ENCODE data around the gene NIT1.
A peak's percentile ranks its signal among the peaks of the same experiment; 100 is the strongest.

The NIT1 gene

DNA sequence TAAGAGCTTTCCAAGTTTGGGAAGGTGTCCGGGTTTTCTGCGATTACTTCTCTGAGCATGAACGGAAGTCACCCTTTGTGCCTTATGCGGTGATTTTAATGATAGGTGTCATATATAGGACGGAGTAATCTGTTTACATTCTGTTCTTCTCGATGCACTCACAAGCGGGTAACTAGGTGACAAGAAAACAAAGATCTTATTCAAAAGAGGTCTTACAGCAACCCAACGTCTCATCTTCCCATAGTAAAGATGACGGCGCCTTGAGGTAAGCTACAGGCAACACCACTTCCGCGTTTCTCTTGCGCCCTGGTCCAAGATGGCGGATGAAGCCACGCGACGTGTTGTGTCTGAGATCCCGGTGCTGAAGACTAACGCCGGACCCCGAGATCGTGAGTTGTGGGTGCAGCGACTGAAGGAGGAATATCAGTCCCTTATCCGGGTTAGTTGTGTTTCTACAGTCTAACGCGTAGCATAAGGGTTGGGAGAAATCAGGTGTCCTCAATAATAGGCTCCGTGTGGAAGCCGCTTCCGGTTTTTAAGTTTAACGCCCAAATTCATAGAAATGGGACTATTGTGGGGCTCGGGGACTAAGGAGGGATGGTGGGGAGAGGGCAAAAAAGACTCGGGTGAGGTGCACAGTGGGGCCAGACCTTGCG lies 35.9 kb downstream of the NIT1 start, which contains the start of gene UFC1:
Gene UFC1, plus strand, starts transcription at position 297 of the 656 bp plus-strand sequence. Its CDS starts 20 bp downstream, at position 317.
- DNase-seq, result peak; percentile 89
- Histone ChIP-seq H3K27ac (peak within 1 kb of the TSS; percentile 99), H3K9me3 (ENCODE audit: severe bottlenecking) (no peaks in the 10 kb centered on the region), H3K4me3 (ENCODE audit: low read depth, low read length) (peak within 1 kb of the TSS; percentile 85), H3K27me3 (ENCODE audit: insufficient read depth, low read depth, severe bottlenecking) (no peaks in the 10 kb centered on the region), H3K36me3 (peaks cover 24% of the 10 kb centered on the region)
- TF ChIP-seq, protein P1, sequence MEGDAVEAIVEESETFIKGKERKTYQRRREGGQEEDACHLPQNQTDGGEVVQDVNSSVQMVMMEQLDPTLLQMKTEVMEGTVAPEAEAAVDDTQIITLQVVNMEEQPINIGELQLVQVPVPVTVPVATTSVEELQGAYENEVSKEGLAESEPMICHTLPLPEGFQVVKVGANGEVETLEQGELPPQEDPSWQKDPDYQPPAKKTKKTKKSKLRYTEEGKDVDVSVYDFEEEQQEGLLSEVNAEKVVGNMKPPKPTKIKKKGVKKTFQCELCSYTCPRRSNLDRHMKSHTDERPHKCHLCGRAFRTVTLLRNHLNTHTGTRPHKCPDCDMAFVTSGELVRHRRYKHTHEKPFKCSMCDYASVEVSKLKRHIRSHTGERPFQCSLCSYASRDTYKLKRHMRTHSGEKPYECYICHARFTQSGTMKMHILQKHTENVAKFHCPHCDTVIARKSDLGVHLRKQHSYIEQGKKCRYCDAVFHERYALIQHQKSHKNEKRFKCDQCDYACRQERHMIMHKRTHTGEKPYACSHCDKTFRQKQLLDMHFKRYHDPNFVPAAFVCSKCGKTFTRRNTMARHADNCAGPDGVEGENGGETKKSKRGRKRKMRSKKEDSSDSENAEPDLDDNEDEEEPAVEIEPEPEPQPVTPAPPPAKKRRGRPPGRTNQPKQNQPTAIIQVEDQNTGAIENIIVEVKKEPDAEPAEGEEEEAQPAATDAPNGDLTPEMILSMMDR (IDR thresholded peaks at IDR 0.05; ENCODE audit: low read depth, low read length), result no peak

DNA sequence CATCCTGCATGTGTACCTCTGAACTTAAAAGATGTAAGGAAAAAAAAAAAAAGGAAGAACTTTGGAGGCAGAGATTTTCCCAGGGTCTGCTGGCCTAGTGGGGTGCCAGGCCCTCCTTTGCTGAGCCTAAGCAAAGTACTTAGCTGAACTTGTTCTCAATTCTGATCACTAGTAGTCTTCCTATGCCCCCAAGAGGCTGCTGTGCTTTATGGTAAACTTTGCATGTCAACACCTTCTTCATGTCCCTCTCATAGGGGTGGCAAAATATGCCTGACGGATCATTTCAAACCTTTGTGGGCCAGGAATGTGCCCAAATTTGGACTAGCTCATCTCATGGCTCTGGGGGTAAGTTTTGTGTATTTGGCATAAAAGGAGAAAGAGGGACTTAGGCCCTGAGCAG lies 40.0 kb downstream of the NIT1 start:
- H3K27ac ChIP-seq, result no peak overlapping the region
- no peaks in the 10 kb centered on the region for H3K27me3 ChIP-seq (ENCODE audit: insufficient read depth, low read depth, severe bottlenecking)
- no peak for DNase-seq
- TF ChIP-seq, protein P1 (IDR thresholded peaks at IDR 0.05; ENCODE audit: low read depth, low read length), result no peak
- H3K9me3 ChIP-seq (ENCODE audit: severe bottlenecking), result no peaks in the 10 kb centered on the region
- H3K36me3 ChIP-seq, result peaks cover 47% of the 10 kb centered on the region
- H3K4me3 ChIP-seq (ENCODE audit: low read depth, low read length), result no peak overlapping the region

DNA sequence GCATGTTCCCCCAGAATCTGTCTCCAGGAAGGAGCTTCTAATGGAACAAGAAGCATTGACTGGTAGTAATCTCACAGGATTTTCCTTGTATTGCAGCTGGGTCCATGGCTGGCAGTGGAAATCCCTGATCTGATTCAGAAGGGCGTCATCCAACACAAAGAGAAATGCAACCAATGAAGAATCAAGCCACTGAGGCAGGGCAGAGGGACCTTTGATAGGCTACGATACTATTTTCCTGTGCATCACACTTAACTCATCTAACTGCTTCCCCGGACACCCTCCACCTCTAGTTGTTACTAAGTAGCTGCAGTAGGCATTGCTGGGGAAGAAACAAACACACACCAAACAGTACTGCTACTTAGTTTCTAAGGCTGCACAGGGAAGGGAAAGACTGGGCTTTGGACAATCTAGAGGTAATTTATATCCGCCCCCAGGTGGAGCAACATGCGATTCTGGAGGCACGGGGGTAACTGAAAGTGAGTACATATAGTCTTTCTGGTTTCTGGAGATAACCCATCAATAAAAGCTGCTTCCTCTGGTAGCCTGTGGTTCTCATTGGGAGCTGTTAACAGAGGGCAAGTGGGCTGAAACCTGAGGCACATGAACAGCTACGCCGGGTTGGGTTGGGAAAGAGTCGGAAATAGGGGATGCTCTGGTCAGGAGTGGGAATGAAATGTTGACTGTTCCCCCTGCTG lies 40.6 kb downstream of the NIT1 start:
- Histone ChIP-seq H3K27ac (peak overlapping the region; percentile 91), H3K36me3 (peaks cover 53% of the 10 kb centered on the region), H3K4me3 (ENCODE audit: low read depth, low read length) (peak overlapping the region; percentile 63), H3K9me3 (ENCODE audit: severe bottlenecking) (no peaks in the 10 kb centered on the region), H3K27me3 (ENCODE audit: insufficient read depth, low read depth, severe bottlenecking) (no peaks in the 10 kb centered on the region)
- TF ChIP-seq, protein P1 (IDR thresholded peaks at IDR 0.05; ENCODE audit: low read depth, low read length), result no peak
- DNase-seq, result no peak

DNA sequence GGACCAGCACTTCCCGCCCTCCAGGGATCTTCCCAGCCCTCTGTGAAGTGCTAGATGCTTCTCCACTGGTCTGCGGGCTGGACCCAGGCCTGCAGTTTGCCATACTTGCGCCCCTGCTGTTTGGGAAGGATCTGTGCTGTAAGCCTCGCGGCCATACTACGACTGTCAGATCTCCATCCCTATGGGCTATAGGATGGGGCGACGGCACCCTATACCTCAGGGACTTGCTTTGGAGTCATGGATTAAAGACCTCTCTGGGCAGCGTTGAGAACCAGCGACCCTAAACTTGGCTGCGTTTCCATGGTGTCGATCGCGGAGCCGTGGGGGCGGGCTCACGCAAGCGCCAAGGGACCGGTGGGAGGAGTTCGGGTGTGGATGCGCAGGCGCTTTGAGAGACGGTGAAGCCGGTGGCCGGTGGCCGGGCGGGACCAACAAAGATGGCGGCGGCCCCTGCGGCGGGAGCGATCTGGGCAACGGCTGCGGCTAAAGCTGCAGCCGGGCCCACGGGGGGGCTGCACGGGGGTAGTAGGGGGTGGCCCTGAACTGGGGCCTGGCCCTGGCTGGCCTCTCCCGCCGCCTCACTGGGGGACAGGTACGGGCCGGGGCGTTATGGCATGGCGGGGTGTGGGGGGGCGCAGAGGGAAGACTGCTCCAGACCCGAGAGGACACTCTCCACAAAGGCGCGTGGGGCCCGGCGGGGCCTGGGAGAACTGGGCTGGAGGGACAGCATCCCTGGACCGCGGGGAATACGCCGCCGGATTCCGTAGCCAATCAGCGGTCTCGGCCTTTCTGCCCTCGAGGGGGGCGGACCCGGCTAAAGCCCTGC lies 41.4 kb downstream of the NIT1 start, which contains the start of gene USP21:
Gene USP21, plus strand, starts transcription at position 414 of the 826 bp plus-strand sequence. CDS start 1,141 bp downstream, outside the sequence.
- H3K4me3 ChIP-seq (ENCODE audit: low read depth, low read length), result peak within 1 kb of the TSS; percentile 63
- peak within 1 kb of the TSS; percentile 91 for H3K27ac ChIP-seq
- TF ChIP-seq, protein P1 (IDR thresholded peaks at IDR 0.05; ENCODE audit: low read depth, low read length), result peak; percentile 56
- H3K36me3 ChIP-seq, result peaks cover 57% of the 10 kb centered on the region
- no peaks in the 10 kb centered on the region for H3K9me3 ChIP-seq (ENCODE audit: severe bottlenecking)
- peak; percentile 98 for DNase-seq
- H3K27me3 ChIP-seq (ENCODE audit: insufficient read depth, low read depth, severe bottlenecking), result no peaks in the 10 kb centered on the region

DNA sequence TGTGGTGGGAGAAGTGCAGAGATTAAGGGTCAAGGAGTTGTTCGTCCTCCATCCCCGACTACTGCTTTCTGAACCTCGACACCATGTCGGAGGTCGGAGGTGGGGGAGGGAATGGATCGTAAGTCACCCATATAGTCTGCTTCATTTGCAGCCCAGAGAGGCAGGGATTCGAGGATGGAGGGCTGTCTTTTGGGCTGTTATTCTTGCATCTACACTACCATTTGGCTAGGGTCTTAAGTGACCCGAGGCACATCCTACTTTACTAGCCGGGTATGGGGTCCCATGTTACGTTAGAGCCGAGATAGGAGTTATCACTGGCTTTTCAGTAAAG lies 42.0 kb downstream of the NIT1 start:
- Histone ChIP-seq H3K27me3 (ENCODE audit: insufficient read depth, low read depth, severe bottlenecking) (no peaks in the 10 kb centered on the region), H3K4me3 (ENCODE audit: low read depth, low read length) (peak overlapping the region; percentile 63), H3K36me3 (peaks cover 63% of the 10 kb centered on the region), H3K27ac (peak overlapping the region; percentile 91), H3K9me3 (ENCODE audit: severe bottlenecking) (no peaks in the 10 kb centered on the region)
- TF ChIP-seq, protein P1 (IDR thresholded peaks at IDR 0.05; ENCODE audit: low read depth, low read length), result no peak
- DNase-seq, result no peak
